HG02623 (cell line): ENCODE data around the gene ZFYVE28.
"Not testable (repeated sequence)": the region's sequence is repeated elsewhere in the genome, so short reads cannot be mapped to it uniquely, and the experiment has no call there.

Experiments used
- ATAC-seq: cut with Tn5 transposase; IDR thresholded peaks from one replicate; pipeline ENCODE4 v1.9.1; 2021; ENCODE audit warnings: moderate library complexity; ENCODE audit not compliant: unreplicated experiment

The ZFYVE28 gene

GRCh38 chr4:2393353-2394270, 24.8 kb downstream of the ZFYVE28 start:
- ATAC-seq, result no peak

- no peak for ATAC-seq
Observed at GRCh38 chr4:2390784-2391421, 27.5 kb downstream of the ZFYVE28 start.

- ATAC-seq, result no peak
Observed at GRCh38 chr4:2390146-2390545, 28.3 kb downstream of the ZFYVE28 start.

GRCh38 chr4:2389691-2390090, 28.8 kb downstream of the ZFYVE28 start:
- no peak for ATAC-seq

- no peak for ATAC-seq
Observed at GRCh38 chr4:2388429-2389182, 29.8 kb downstream of the ZFYVE28 start.

- no peak for ATAC-seq
Observed at GRCh38 chr4:2387829-2388228, 30.6 kb downstream of the ZFYVE28 start.

GRCh38 chr4:2387218-2387617, 31.2 kb downstream of the ZFYVE28 start:
- ATAC-seq, result no peak

- no peak for ATAC-seq
Observed at GRCh38 chr4:2386717-2387116, 31.7 kb downstream of the ZFYVE28 start.

GRCh38 chr4:2385516-2385915, 32.9 kb downstream of the ZFYVE28 start:
- ATAC-seq, result no peak

GRCh38 chr4:2384245-2384644, 34.2 kb downstream of the ZFYVE28 start:
- ATAC-seq, result no peak

- no peak for ATAC-seq
Observed at GRCh38 chr4:2383760-2384159, 34.7 kb downstream of the ZFYVE28 start.

- not testable (repeated sequence) for ATAC-seq
Observed at GRCh38 chr4:2383220-2383631, 35.2 kb downstream of the ZFYVE28 start.

GRCh38 chr4:2382769-2383202, 35.7 kb downstream of the ZFYVE28 start:
- not testable (repeated sequence) for ATAC-seq

- ATAC-seq, result not testable (repeated sequence)
Observed at GRCh38 chr4:2380589-2380988, 37.9 kb downstream of the ZFYVE28 start.

GRCh38 chr4:2378898-2379297, 39.5 kb downstream of the ZFYVE28 start:
- no peak for ATAC-seq

GRCh38 chr4:2378401-2378800, 40.0 kb downstream of the ZFYVE28 start:
- ATAC-seq, result no peak

GRCh38 chr4:2377241-2377640, 41.2 kb downstream of the ZFYVE28 start:
- ATAC-seq, result no peak

GRCh38 chr4:2375427-2375826, 43.0 kb downstream of the ZFYVE28 start:
- ATAC-seq, result no peak

GRCh38 chr4:2373532-2373931, 44.9 kb downstream of the ZFYVE28 start:
- ATAC-seq, result no peak

- ATAC-seq, result no peak
Observed at GRCh38 chr4:2372488-2373030, 45.9 kb downstream of the ZFYVE28 start.
